Right atrium auricular region (tissue), 2 donors: ENCODE results near the gene TSR3. TPM values are rescaled to one million over a fixed set of nuclear protein-coding genes. Genes with fewer than 3 reads are reported as not detected.

Source experiments
- DNase-seq: peaks from one replicate; pipeline ENCODE4 v3.0.0-alpha.2; 2019; ENCODE audit warnings: low spot score
- H3K27ac ChIP-seq, 2 donors: fragments of 200-600 bp; sonication (generic); 1 replicate in 1 of 2; 2 replicates in 1 of 2; pipeline ENCODE4 v1.5.1; 2016 to 2019
- H3K27me3 ChIP-seq, 2 donors: fragments of 200-600 bp; sonication (generic); one replicate each; pipeline versions ENCODE4 v1.5.1 to v1.6.0; 2017 to 2019
- H3K36me3 ChIP-seq: fragments of 200-600 bp; sonication (generic); one replicate; pipeline ENCODE4 v1.5.1; 2016
- H3K4me1 ChIP-seq, 2 donors: fragments of 200-600 bp; sonication (generic); one replicate each; pipeline versions ENCODE4 v1.5.1 to v1.6.0; 2017 to 2019
- H3K4me3 ChIP-seq, 2 donors: fragments of 200-600 bp; sonication (generic); 1 replicate in 1 of 2; 2 replicates in 1 of 2; pipeline ENCODE4 v1.5.1; 2017 to 2019; ENCODE audit warnings: mild to moderate bottlenecking in 1 of 2, moderate library complexity in 1 of 2
- H3K9me3 ChIP-seq, 2 donors: fragments of 200-600 bp; sonication (generic); one replicate each; pipeline ENCODE4 v1.5.1; 2019
- total RNA-seq, 2 donors: library from RNA; depleted of rRNA; stranded (reverse); fragments of >200 nt; gene quantifications; one replicate each; pipeline ENCODE4 v1.1.0, GENCODE V29; 2016
- TF ChIP-seq, protein P1 (sequence below), 2 donors: fragments of 200-600 bp; sonication (generic); IDR thresholded peaks; one replicate each; pipeline ENCODE4 v1.5.1; 2019; ENCODE audit warnings: antibody characterized with exemption in 2 of 2

The TSR3 gene
- total RNA-seq, 2 donors from 2014 or later: 72.8 to 73.7 TPM

DNA sequence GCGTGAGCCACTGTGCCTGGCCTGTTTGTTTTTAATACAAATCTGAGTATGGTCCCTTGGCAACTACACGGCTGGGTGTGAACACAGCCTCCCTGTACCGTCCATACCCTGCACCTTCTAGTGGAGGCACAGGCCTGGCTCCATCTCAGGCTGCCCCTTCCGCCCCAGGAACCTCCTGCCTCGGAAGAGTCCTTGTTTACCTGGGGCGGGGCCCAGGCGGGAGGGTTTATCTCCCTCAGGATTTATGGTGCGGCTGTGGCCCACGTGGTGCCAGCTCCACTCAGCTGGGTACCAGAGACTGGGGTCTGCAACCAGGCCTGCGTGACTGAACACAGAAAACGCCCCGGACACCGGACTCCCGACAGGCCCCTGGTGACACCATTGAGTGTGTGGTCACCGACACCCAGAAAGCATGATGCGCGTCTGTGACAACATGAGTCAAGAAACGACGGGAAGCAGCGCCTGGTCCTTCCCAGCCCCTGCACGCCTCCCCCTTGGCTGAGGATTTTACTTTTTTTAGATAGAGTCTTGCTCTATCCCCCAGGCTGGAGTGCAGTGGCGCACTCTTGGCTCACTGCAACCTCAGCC lies 43.9 kb upstream of the TSR3 start:
- TF ChIP-seq, protein P1, sequence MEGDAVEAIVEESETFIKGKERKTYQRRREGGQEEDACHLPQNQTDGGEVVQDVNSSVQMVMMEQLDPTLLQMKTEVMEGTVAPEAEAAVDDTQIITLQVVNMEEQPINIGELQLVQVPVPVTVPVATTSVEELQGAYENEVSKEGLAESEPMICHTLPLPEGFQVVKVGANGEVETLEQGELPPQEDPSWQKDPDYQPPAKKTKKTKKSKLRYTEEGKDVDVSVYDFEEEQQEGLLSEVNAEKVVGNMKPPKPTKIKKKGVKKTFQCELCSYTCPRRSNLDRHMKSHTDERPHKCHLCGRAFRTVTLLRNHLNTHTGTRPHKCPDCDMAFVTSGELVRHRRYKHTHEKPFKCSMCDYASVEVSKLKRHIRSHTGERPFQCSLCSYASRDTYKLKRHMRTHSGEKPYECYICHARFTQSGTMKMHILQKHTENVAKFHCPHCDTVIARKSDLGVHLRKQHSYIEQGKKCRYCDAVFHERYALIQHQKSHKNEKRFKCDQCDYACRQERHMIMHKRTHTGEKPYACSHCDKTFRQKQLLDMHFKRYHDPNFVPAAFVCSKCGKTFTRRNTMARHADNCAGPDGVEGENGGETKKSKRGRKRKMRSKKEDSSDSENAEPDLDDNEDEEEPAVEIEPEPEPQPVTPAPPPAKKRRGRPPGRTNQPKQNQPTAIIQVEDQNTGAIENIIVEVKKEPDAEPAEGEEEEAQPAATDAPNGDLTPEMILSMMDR (IDR thresholded peaks at IDR 0.05): no peak
- DNase-seq: no peak
- no peaks in the 10 kb centered on the region for H3K27me3 ChIP-seq
- no peak overlapping the region for H3K27ac ChIP-seq
- no peak overlapping the region for H3K4me3 ChIP-seq
- no peaks in the 10 kb centered on the region for H3K9me3 ChIP-seq
- H3K36me3 ChIP-seq: peaks cover 49% of the 10 kb centered on the region
- no peaks in the 10 kb centered on the region for H3K4me1 ChIP-seq

DNA sequence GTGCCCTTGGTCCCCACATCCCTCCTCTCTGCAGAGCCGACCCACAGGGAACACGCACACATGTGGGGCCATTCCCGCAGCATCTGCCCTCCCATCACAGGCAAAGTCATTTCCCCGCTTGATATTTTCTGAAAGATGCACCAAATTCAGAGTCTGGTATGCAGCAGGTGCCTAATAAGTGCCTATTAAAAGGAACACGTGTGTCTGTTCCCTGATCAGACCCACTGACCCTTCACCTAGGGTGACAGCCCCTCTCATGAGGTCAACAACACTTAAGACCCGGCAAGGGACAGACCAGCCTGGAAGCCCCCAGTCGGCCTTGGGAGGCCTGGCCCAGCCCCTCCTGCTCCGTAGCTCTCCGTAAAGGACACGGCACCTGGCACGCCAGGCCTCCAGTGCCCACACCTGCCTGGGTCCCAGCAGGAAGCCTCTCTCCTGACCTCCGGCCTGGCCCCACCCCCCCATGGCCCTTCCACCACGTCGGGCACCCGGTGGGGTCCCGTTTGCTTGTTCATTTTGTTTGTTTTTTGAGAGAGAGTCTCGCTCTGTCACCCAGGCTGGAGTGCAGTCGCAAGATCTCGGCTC lies 42.8 kb upstream of the TSR3 start:
- H3K36me3 ChIP-seq: peaks cover 51% of the 10 kb centered on the region

DNA sequence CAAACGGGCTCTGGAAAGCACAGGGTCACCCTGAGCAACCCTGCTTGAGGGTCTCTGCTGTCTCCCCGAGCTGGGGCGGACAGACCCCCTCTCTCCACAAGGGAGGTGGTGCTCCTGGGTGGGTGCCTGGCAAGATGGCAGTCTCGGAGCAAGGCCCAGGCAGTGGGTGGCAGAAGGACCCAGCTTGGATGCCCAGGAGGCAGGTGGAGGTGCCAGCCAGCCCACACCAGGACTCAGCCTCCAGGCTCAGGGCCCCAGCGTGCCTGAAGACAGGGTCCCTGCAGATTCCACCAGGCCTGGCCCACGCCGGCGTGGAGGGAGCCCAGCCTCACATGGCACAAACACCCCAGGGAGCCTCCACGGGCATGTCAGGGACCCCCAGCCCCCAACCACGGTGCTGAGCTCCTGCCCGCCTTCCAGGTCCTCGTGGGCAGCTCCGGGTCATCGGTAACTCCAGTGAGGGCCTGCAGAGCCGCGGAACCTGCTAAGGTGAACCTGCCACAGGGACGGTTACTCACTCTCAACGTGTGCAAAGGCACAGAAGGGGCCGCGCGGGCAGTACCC lies 42.0 kb upstream of the TSR3 start:
- Histone ChIP-seq H3K4me3 (no peak overlapping the region), H3K36me3 (peaks cover 51% of the 10 kb centered on the region), H3K4me1 (no peaks in the 10 kb centered on the region), H3K27ac (no peak overlapping the region), H3K9me3 (no peaks in the 10 kb centered on the region), H3K27me3 (no peaks in the 10 kb centered on the region)
- DNase-seq: no peak
- TF ChIP-seq, protein P1 (IDR thresholded peaks at IDR 0.05): no peak

More for the DNA sequence above, 42.8 kb upstream of the TSR3 start:
- H3K4me1 ChIP-seq: no peaks in the 10 kb centered on the region
- TF ChIP-seq, protein P1 (IDR thresholded peaks at IDR 0.05): no peak
- no peak overlapping the region for H3K27ac ChIP-seq
- DNase-seq: no peak
- H3K9me3 ChIP-seq: no peaks in the 10 kb centered on the region
- H3K4me3 ChIP-seq: no peak overlapping the region
- H3K27me3 ChIP-seq: no peaks in the 10 kb centered on the region

DNA sequence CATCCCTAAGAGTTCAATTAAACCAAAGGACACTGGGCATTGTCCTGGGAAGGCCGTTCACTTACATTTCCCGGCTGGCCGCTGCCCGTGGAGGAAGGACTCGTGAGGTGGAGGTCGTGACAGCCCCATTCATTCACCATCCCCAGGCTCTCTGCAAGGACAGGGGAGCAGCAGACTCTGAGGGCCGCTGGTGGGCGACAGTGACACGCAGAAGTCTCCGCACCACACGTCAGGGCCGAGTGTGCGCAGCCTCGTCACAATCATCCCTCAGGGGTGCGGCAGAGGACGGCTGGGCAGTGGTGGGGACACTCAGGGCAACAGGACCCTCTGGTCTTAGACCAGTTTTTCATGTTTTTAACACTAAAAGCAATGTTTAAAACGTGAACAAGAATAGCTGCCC lies 41.1 kb upstream of the TSR3 start:
- no peak overlapping the region for H3K27ac ChIP-seq
- DNase-seq: no peak
- no peaks in the 10 kb centered on the region for H3K9me3 ChIP-seq
- peaks cover 48% of the 10 kb centered on the region for H3K36me3 ChIP-seq
- H3K4me1 ChIP-seq: no peaks in the 10 kb centered on the region
- TF ChIP-seq, protein P1 (IDR thresholded peaks at IDR 0.05): no peak
- no peak overlapping the region for H3K4me3 ChIP-seq
- no peaks in the 10 kb centered on the region for H3K27me3 ChIP-seq

DNA sequence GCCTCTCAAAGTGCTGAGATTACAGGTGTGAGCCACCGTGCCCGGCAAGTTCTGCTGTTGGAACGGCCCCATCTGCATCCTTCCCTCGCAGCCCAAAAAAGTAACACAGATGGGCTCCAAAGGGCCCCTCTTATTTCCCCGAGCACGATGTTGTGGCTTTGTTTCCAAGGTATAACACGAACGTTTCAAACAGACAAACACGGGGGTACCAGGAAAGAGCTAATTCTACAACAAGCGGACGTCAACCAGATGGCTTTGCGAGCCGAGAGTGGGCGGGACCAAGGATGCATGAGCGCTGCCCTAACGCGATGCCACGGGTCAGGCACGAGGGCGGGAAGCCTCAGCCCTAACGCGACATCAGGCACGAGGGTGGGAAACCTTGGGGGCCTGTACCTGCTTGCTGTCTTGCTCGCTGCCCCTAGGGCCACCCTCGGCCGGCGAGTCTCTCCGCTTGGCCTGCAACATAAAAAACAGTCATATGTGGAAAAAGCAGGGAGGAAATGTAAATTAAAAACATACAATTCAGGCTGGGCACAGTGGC lies 38.6 kb upstream of the TSR3 start:
- H3K4me1 ChIP-seq: no peaks in the 10 kb centered on the region
- H3K36me3 ChIP-seq: peaks cover 47% of the 10 kb centered on the region
- DNase-seq: no peak
- H3K27ac ChIP-seq: no peak overlapping the region
- no peaks in the 10 kb centered on the region for H3K9me3 ChIP-seq
- no peak overlapping the region for H3K4me3 ChIP-seq
- H3K27me3 ChIP-seq: no peaks in the 10 kb centered on the region
- TF ChIP-seq, protein P1 (IDR thresholded peaks at IDR 0.05): no peak
